Loucy (cell line): ENCODE results near the gene NR2C2AP.

Source experiments
- H2AFZ ChIP-seq: fragments of 200-600 bp; sonication (generic); 2 replicates; pipeline ENCODE4 v1.6.0; 2016; ENCODE audit warnings: antibody characterized with exemption, mild to moderate bottlenecking, low read length, moderate library complexity
- H3F3A ChIP-seq: fragments of 200-600 bp; 2 replicates; pipeline ENCODE4 v1.6.0; 2016; ENCODE audit warnings: antibody characterized with exemption, low read depth, mild to moderate bottlenecking
- H3K27me3 ChIP-seq: fragments of 200-600 bp; sonication (generic); 2 replicates; pipeline ENCODE4 v1.6.1; 2014; ENCODE audit warnings: low read length, mild to moderate bottlenecking; ENCODE audit not compliant: insufficient read depth, poor library complexity, severe bottlenecking
- H3K36me3 ChIP-seq: fragments of 200-600 bp; sonication (generic); 2 replicates; pipeline ENCODE4 v1.6.1; 2016; ENCODE audit warnings: low read length; ENCODE audit not compliant: insufficient read depth
- H3K4me1 ChIP-seq: fragments of 200-600 bp; sonication (generic); 2 replicates; pipeline ENCODE4 v1.5.1; 2014; ENCODE audit warnings: low read length, mild to moderate bottlenecking; ENCODE audit not compliant: insufficient read depth, poor library complexity, severe bottlenecking
- H3K4me2 ChIP-seq: fragments of 200-600 bp; sonication (generic); 2 replicates; pipeline ENCODE4 v1.6.0; 2014; ENCODE audit warnings: antibody characterized with exemption, low read length, low read depth, mild to moderate bottlenecking; ENCODE audit not compliant: poor library complexity, severe bottlenecking
- H3K4me3 ChIP-seq: fragments of 200-600 bp; sonication (generic); 2 replicates; pipeline ENCODE4 v1.5.1; 2014; ENCODE audit warnings: low read length, mild to moderate bottlenecking, mixed read lengths; ENCODE audit not compliant: poor library complexity, severe bottlenecking
- H3K79me2 ChIP-seq: fragments of 200-600 bp; sonication (generic); 2 replicates; pipeline ENCODE4 v1.6.1; 2014; ENCODE audit warnings: low read length; ENCODE audit not compliant: insufficient read depth
- H3K9ac ChIP-seq: fragments of 200-600 bp; sonication (generic); 2 replicates; pipeline ENCODE4 v1.6.0; 2014; ENCODE audit warnings: mild to moderate bottlenecking, low read depth, low read length, moderate library complexity; ENCODE audit not compliant: poor library complexity, severe bottlenecking
- H3K9me2 ChIP-seq: fragments of 200-600 bp; sonication (generic); replicated peaks from 2 replicates; pipeline ENCODE4 v1.6.1; 2016; ENCODE audit warnings: low read depth, low read length, mixed read lengths
- H3K9me3 ChIP-seq: fragments of 200-600 bp; sonication (generic); 2 replicates; pipeline ENCODE4 v1.6.1; 2014; ENCODE audit warnings: mild to moderate bottlenecking, antibody characterized with exemption, low read length, low read depth; ENCODE audit not compliant: insufficient read depth
- H4K20me1 ChIP-seq: fragments of 200-600 bp; sonication (generic); 2 replicates; pipeline ENCODE4 v1.6.0; 2014; ENCODE audit warnings: antibody characterized with exemption, low read length, mild to moderate bottlenecking; ENCODE audit not compliant: insufficient read depth, poor library complexity, severe bottlenecking
- CTCF ChIP-seq: fragments of 200-600 bp; sonication (generic); conservative IDR thresholded peaks from 2 replicates; pipeline ENCODE4 v1.5.1; 2014; ENCODE audit warnings: mild to moderate bottlenecking, antibody characterized with exemption, low read length
- EZH2phosphoT487 ChIP-seq: fragments of 200-600 bp; IDR thresholded peaks from 2 replicates; pipeline ENCODE4 v1.6.1; 2018; ENCODE audit warnings: antibody characterized with exemption, mild to moderate bottlenecking, moderate library complexity, borderline replicate concordance

Gene NR2C2AP

GRCh38 chr19:19209372-19209771 lies 6.2 kb upstream of the NR2C2AP start:
- no peak for TF ChIP-seq CTCF
- Histone ChIP-seq H3K9me3 (no peaks in the 10 kb centered on the region), H3F3A (no peaks in the 10 kb centered on the region), H2AFZ (no peak overlapping the region), H4K20me1 (no peaks in the 10 kb centered on the region), H3K79me2 (no peaks in the 10 kb centered on the region), H3K4me2 (no peak overlapping the region), H3K27me3 (no peaks in the 10 kb centered on the region), H3K4me1 (no peaks in the 10 kb centered on the region), H3K36me3 (no peaks in the 10 kb centered on the region), H3K9ac (no peak overlapping the region), H3K9me2 (no peaks in the 10 kb centered on the region), H3K4me3 (no peak overlapping the region)

GRCh38 chr19:19207637-19208572 lies 4.7 kb upstream of the NR2C2AP start:
- Histone ChIP-seq H3F3A (no peaks in the 10 kb centered on the region), H3K79me2 (peaks cover 2% of the 10 kb centered on the region; the same call in 1 of the 2 replicates), H2AFZ (no peak overlapping the region), H3K9me2 (no peaks in the 10 kb centered on the region), H4K20me1 (no peaks in the 10 kb centered on the region), H3K9me3 (no peaks in the 10 kb centered on the region), H3K9ac (no peak overlapping the region), H3K4me2 (no peak overlapping the region), H3K36me3 (no peaks in the 10 kb centered on the region), H3K4me1 (no peaks in the 10 kb centered on the region), H3K27me3 (no peaks in the 10 kb centered on the region), H3K4me3 (no peak overlapping the region)
- TF ChIP-seq CTCF (no peak), EZH2phosphoT487 (no peak)

- H3K9me2 ChIP-seq, result no peaks in the 10 kb centered on the region
- H3F3A ChIP-seq, result no peaks in the 10 kb centered on the region
- no peak overlapping the region for H2AFZ ChIP-seq
- H3K9me3 ChIP-seq, result no peaks in the 10 kb centered on the region
- TF ChIP-seq CTCF (no peak), EZH2phosphoT487 (no peak)
- no peak overlapping the region for H3K9ac ChIP-seq
- peaks cover 12% of the 10 kb centered on the region for H3K79me2 ChIP-seq
- H3K36me3 ChIP-seq, result no peaks in the 10 kb centered on the region
- H3K4me3 ChIP-seq, result no peak overlapping the region
- no peaks in the 10 kb centered on the region for H3K4me1 ChIP-seq
- no peaks in the 10 kb centered on the region for H4K20me1 ChIP-seq
- H3K4me2 ChIP-seq, result no peak overlapping the region
- no peaks in the 10 kb centered on the region for H3K27me3 ChIP-seq
Measured at GRCh38 chr19:19206938-19207337, 3.7 kb upstream of the NR2C2AP start.
